A549 (cell line): ENCODE results near the gene ZNF407.

ENCODE experiments used
- CEBPB ChIP-seq, 2 experiments: fragments of >200 bp in 1 of 2; sonication (Bioruptor Twin) in 1 of 2; formaldehyde crosslinking in 1 of 2; IDR thresholded peaks; 2 replicates each; pipeline ENCODE4 v1.6.1; 2012 to 2016
- EP300 ChIP-seq, 2 experiments: fragments of >200 bp; sonication (Bioruptor Twin); formaldehyde crosslinking; IDR thresholded peaks; 2 replicates in 1 of 2; 3 replicates in 1 of 2; pipeline ENCODE4 v1.6.1; 2016 to 2017
- FOSL2 ChIP-seq, 2 experiments: fragments of 450-650 bp in 1 of 2; fragments of >200 bp in 1 of 2; sonication (Bioruptor Twin) in 1 of 2; formaldehyde crosslinking; IDR thresholded peaks; 2 replicates each; pipeline versions ENCODE4 v1.5.0 to v1.6.1; 2016 to 2020; ENCODE audit warnings: mild to moderate bottlenecking in 1 of 2, moderate library complexity in 1 of 2
- JUN ChIP-seq, 2 experiments: fragments of >200 bp; sonication (Bioruptor Twin); formaldehyde crosslinking; IDR thresholded peaks; 2 replicates in 1 of 2; 3 replicates in 1 of 2; pipeline ENCODE4 v1.6.1; 2016 to 2017
- MAFK ChIP-seq: fragments of 450-650 bp; IDR thresholded peaks from 2 replicates; pipeline ENCODE4 v1.6.1; 2014; ENCODE audit not compliant: partially characterized antibody
- POLR2A ChIP-seq: IDR thresholded peaks from 2 replicates; pipeline ENCODE4 v1.6.1; 2012; ENCODE audit warnings: mild to moderate bottlenecking, low read length
- POLR2AphosphoS2 ChIP-seq: conservative IDR thresholded peaks from 2 replicates; pipeline ENCODE4 v1.6.1; 2012; ENCODE audit warnings: low read length, improper control_type of control experiment, inconsistent platforms
- RCOR1 ChIP-seq: fragments of 150-350 bp; IDR thresholded peaks from 2 replicates; pipeline ENCODE4 v1.6.1; 2014; ENCODE audit warnings: antibody characterized with exemption, low read length, low read depth
- SMC3 ChIP-seq: fragments of >200 bp; sonication (Bioruptor Twin); formaldehyde crosslinking; IDR thresholded peaks from 3 replicates; pipeline ENCODE4 v1.6.1; 2018; ENCODE audit warnings: inconsistent platforms
- TF ChIP-seq, protein P1 (sequence below): fragments of >200 bp; sonication (Bioruptor Twin); formaldehyde crosslinking; IDR thresholded peaks from 3 replicates; pipeline ENCODE4 v1.5.1; 2016
- TF ChIP-seq, protein P2 (sequence below): IDR thresholded peaks from 2 replicates; pipeline ENCODE4 v1.6.1; 2012
- TF ChIP-seq, protein P3 (sequence below): fragments of 200-600 bp; sonication (generic); IDR thresholded peaks from 2 replicates; pipeline ENCODE4 v1.6.1; 2016; ENCODE audit warnings: antibody characterized with exemption, mild to moderate bottlenecking, moderate library complexity

DNA sequence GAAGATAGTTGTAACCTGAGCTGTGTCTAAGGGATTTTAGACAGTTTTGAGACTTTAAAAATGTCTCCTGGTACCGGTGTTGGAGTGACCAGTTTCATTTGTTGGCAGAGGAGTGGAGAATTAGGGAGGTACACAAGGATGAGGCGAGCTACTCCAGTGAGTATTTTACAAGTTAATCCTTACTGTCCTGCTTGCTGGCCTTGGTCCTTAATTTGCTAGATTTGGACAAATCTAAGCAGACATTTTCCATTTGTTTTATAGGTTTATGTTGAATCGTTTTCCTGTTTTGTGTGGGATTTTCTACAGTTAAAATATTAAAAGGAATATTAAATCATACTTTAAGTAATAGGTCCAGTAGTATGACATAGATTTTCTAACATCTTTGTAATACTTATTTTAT lies 101.8 kb downstream of the ZNF407 start:
- TF ChIP-seq, protein P1, sequence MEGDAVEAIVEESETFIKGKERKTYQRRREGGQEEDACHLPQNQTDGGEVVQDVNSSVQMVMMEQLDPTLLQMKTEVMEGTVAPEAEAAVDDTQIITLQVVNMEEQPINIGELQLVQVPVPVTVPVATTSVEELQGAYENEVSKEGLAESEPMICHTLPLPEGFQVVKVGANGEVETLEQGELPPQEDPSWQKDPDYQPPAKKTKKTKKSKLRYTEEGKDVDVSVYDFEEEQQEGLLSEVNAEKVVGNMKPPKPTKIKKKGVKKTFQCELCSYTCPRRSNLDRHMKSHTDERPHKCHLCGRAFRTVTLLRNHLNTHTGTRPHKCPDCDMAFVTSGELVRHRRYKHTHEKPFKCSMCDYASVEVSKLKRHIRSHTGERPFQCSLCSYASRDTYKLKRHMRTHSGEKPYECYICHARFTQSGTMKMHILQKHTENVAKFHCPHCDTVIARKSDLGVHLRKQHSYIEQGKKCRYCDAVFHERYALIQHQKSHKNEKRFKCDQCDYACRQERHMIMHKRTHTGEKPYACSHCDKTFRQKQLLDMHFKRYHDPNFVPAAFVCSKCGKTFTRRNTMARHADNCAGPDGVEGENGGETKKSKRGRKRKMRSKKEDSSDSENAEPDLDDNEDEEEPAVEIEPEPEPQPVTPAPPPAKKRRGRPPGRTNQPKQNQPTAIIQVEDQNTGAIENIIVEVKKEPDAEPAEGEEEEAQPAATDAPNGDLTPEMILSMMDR = no peak
- TF ChIP-seq POLR2AphosphoS2 (no peak), JUN (IDR thresholded peaks at IDR 0.05) (no peak), POLR2A (no peak), EP300 (IDR thresholded peaks at IDR 0.05) (no peak), SMC3 (no peak), CEBPB (IDR thresholded peaks at IDR 0.05) (no peak), FOSL2 (IDR thresholded peaks at IDR 0.05) (no peak), FOSL2 (CRISPR knock-in tag; IDR thresholded peaks at IDR 0.05) (no peak), RCOR1 (no peak), MAFK (no peak)
- TF ChIP-seq, protein P2, sequence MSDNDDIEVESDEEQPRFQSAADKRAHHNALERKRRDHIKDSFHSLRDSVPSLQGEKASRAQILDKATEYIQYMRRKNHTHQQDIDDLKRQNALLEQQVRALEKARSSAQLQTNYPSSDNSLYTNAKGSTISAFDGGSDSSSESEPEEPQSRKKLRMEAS = no peak
- TF ChIP-seq, protein P3, sequence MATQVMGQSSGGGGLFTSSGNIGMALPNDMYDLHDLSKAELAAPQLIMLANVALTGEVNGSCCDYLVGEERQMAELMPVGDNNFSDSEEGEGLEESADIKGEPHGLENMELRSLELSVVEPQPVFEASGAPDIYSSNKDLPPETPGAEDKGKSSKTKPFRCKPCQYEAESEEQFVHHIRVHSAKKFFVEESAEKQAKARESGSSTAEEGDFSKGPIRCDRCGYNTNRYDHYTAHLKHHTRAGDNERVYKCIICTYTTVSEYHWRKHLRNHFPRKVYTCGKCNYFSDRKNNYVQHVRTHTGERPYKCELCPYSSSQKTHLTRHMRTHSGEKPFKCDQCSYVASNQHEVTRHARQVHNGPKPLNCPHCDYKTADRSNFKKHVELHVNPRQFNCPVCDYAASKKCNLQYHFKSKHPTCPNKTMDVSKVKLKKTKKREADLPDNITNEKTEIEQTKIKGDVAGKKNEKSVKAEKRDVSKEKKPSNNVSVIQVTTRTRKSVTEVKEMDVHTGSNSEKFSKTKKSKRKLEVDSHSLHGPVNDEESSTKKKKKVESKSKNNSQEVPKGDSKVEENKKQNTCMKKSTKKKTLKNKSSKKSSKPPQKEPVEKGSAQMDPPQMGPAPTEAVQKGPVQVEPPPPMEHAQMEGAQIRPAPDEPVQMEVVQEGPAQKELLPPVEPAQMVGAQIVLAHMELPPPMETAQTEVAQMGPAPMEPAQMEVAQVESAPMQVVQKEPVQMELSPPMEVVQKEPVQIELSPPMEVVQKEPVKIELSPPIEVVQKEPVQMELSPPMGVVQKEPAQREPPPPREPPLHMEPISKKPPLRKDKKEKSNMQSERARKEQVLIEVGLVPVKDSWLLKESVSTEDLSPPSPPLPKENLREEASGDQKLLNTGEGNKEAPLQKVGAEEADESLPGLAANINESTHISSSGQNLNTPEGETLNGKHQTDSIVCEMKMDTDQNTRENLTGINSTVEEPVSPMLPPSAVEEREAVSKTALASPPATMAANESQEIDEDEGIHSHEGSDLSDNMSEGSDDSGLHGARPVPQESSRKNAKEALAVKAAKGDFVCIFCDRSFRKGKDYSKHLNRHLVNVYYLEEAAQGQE = peak; percentile 34; the same call in 1 of the 2 replicates
